A549 (cell line): ENCODE results near the gene GIT1. TPM values are rescaled to one million over a fixed set of nuclear protein-coding genes. Genes with fewer than 3 reads are reported as not detected.

ENCODE experiments used
- ATAC-seq, 2 experiments: fragments of 200-7000 bp in 1 of 2; fragments of >200 bp in 1 of 2; cut with Nextera tagmentation in 1 of 2; cut with Tn5 transposase in 1 of 2; 3 replicates each; pipeline versions ENCODE4 v1.8.0 to v1.9.1; 2018 to 2020; ENCODE audit warnings: mild to moderate bottlenecking in 1 of 2, moderate library complexity in 1 of 2
- CTCF ChIA-PET: fragments of 300-600 bp; sonication (Branson Sonifier 250); formaldehyde crosslinking; extraction: SDS; loops from one replicate; lab custom pipeline; 2021; ENCODE audit warnings: antibody characterized with exemption, inconsistent platforms; lab: Yijun Ruan, JAX
- POLR2A ChIA-PET: fragments of 350-600 bp; formaldehyde crosslinking; extraction: SDS; loops from one replicate; lab custom pipeline; 2021; ENCODE audit warnings: antibody characterized with exemption, inconsistent platforms; lab: Yijun Ruan, JAX
- DNase-seq, 2 experiments: peaks; one replicate each; pipeline versions ENCODE4 v3.0.0 to v3.0.0-alpha.2; 2011 to 2016; ENCODE audit warnings: low read depth in 1 of 2, low spot score in 1 of 2
- FAIRE-seq: peaks from 2 replicates; lab custom pipeline; 2011; peaks lifted over from hg19 to GRCh38; lab: Jason Lieb, UNC
- H3K27ac ChIP-seq, 2 experiments: fragments of >200 bp; sonication (Bioruptor Twin); formaldehyde crosslinking; 3 replicates each; pipeline ENCODE4 v1.5.1; 2016 to 2017
- H3K4me1 ChIP-seq: fragments of >200 bp; sonication (Bioruptor Twin); formaldehyde crosslinking; 3 replicates; pipeline ENCODE4 v1.6.1; 2016
- H3K4me2 ChIP-seq: fragments of >200 bp; sonication (Bioruptor Twin); formaldehyde crosslinking; 3 replicates; pipeline ENCODE4 v1.6.1; 2016
- H3K4me3 ChIP-seq: fragments of >200 bp; sonication (Bioruptor Twin); formaldehyde crosslinking; 3 replicates; pipeline ENCODE4 v1.5.1; 2016
- H3K9me3 ChIP-seq: fragments of >200 bp; sonication (Bioruptor Twin); formaldehyde crosslinking; 3 replicates; pipeline ENCODE4 v1.6.1; 2016
- CHD4 ChIP-seq: fragments of 200-600 bp; sonication (generic); IDR thresholded peaks from 2 replicates; pipeline ENCODE4 v1.6.1; 2016; ENCODE audit warnings: antibody characterized with exemption, mild to moderate bottlenecking, borderline replicate concordance
- EHMT2 ChIP-seq: fragments of 200-600 bp; sonication (generic); IDR thresholded peaks from 2 replicates; pipeline ENCODE4 v1.6.1; 2016; ENCODE audit warnings: antibody characterized with exemption, low read depth, mild to moderate bottlenecking, moderate library complexity
- ESRRA ChIP-seq: fragments of 150-350 bp; IDR thresholded peaks from 2 replicates; pipeline ENCODE4 v1.6.1; 2014; ENCODE audit warnings: mild to moderate bottlenecking, low read length, borderline replicate concordance
- FOXS1 ChIP-seq: fragments of 250-450 bp; sonication (Bioruptor Pico); IDR thresholded peaks from 2 replicates; pipeline ENCODE4 v1.5.0; 2020; ENCODE audit warnings: mild to moderate bottlenecking, moderate library complexity
- JUNB ChIP-seq: fragments of >200 bp; sonication (Bioruptor Twin); formaldehyde crosslinking; IDR thresholded peaks from 2 replicates; pipeline ENCODE4 v1.6.1; 2016
- KDM1A ChIP-seq: fragments of 200-600 bp; sonication (generic); IDR thresholded peaks from 2 replicates; pipeline ENCODE4 v1.6.1; 2016; ENCODE audit warnings: low read depth, mild to moderate bottlenecking
- MAZ ChIP-seq: fragments of 150-350 bp; IDR thresholded peaks from 2 replicates; pipeline ENCODE4 v1.6.1; 2014; ENCODE audit warnings: antibody characterized with exemption, low read depth, low read length, borderline replicate concordance
- NFE2L2 ChIP-seq: fragments of 150-350 bp; conservative IDR thresholded peaks from 2 replicates; pipeline ENCODE4 v1.6.1; 2014; ENCODE audit warnings: low read length
- RAD21 ChIP-seq, 2 experiments: fragments of >200 bp in 1 of 2; sonication (Bioruptor Twin) in 1 of 2; formaldehyde crosslinking in 1 of 2; IDR thresholded peaks in 1 of 2; conservative IDR thresholded peaks in 1 of 2; 2 replicates in 1 of 2; 3 replicates in 1 of 2; pipeline ENCODE4 v1.6.1; 2012 to 2018; ENCODE audit warnings: inconsistent platforms in 1 of 2
- RARB ChIP-seq: fragments of 250-450 bp; sonication (Bioruptor Pico); IDR thresholded peaks from 2 replicates; pipeline ENCODE4 v1.8.0; 2021; ENCODE audit warnings: mild to moderate bottlenecking, moderate library complexity
- RNF2 ChIP-seq: fragments of 200-600 bp; sonication (generic); IDR thresholded peaks from 2 replicates; pipeline ENCODE4 v1.6.1; 2016; ENCODE audit warnings: low read depth, mild to moderate bottlenecking, antibody characterized with exemption, moderate library complexity, borderline replicate concordance
- SMC3 ChIP-seq: fragments of >200 bp; sonication (Bioruptor Twin); formaldehyde crosslinking; IDR thresholded peaks from 3 replicates; pipeline ENCODE4 v1.6.1; 2018; ENCODE audit warnings: inconsistent platforms
- SREBF2 ChIP-seq: fragments of 450-650 bp; IDR thresholded peaks from 2 replicates; pipeline ENCODE4 v1.6.1; 2014; ENCODE audit warnings: mild to moderate bottlenecking, moderate library complexity
- ZC3H11A ChIP-seq: fragments of 450-650 bp; IDR thresholded peaks from 2 replicates; pipeline ENCODE4 v1.6.1; 2014; ENCODE audit warnings: antibody characterized with exemption, mild to moderate bottlenecking
- ZFP36 ChIP-seq: fragments of 450-650 bp; IDR thresholded peaks from 2 replicates; pipeline ENCODE4 v1.6.1; 2014; ENCODE audit warnings: borderline replicate concordance; ENCODE audit not compliant: partially characterized antibody
- ZSCAN20 ChIP-seq: fragments of 250-450 bp; sonication (Bioruptor Pico); IDR thresholded peaks from 2 replicates; pipeline ENCODE4 v1.8.0; 2022; ENCODE audit warnings: mild to moderate bottlenecking, moderate library complexity
- WGBS: methylation state at CpG from one replicate; pipeline ENCODE4 v1.1.6; 2017; ENCODE audit errors: missing lambda C conversion rate; 5-methylcytosine and 5-hydroxymethylcytosine counted together
- polyA plus RNA-seq, 4 experiments: library from polyadenylated mRNA; depleted of rRNA in 3 of 4; stranded (reverse); fragments of >200 nt; fragmentation: RNase III in 1 of 4; extraction: RNeasy Plus Mini Kit Qiagen cat#74134 plus additional on column Dnase treatment in 1 of 4; gene quantifications; 2 replicates in 3 of 4; 3 replicates in 1 of 4; pipeline ENCODE4 v1.2.3, GENCODE V29; 2011 to 2017
- TF ChIP-seq, protein P1 (sequence below): IDR thresholded peaks from 2 replicates; pipeline ENCODE4 v1.6.1; 2012
- TF ChIP-seq, protein P2 (sequence below): IDR thresholded peaks from 2 replicates; pipeline ENCODE4 v1.6.1; 2012
- TF ChIP-seq, protein P3 (sequence below): fragments of >200 bp; sonication (Bioruptor Twin); formaldehyde crosslinking; IDR thresholded peaks from 2 replicates; pipeline ENCODE4 v1.6.1; 2016

The GIT1 gene
- polyA plus RNA-seq, 2 of the 4 experiments (the other 2 are of a cell fraction): 47.8 to 53.0 TPM

DNA sequence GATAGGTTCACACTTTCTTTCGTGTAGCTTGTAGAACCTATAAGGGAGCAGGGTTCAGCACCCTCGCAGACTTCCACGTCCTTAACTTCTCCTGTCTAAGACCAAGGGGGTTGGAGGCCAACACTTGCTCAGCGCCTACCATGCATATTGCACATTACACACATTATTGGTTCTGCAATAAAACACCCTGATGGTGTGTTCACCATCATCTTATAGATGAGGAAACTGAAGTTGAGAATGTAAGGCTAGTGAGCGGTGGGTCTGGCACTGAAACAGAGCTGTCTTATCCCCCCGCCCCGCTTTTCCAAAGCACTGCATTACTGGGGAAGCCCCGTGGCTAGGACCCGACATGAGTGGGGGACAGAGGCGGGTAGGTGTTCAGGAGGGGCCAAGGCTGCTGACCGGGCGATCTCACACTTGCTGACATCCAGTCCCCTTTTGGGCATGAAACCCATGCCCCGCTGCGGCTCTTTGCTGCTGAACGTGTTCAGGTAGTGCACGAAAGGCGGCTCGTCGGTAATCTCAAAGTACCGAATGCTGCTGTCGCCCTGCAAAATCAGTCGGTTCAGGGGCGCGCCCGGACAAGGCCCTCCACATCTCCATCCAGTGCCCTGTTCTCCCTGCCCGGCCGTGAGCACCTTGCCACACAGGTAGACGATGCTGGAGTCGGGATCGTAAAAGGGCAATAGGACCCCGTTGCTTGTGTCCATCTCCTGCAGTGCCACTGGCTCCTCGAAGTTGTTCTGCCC is 27.0 kb upstream of the GIT1 start:
- DNase-seq (no peak), ATAC-seq (no peak), FAIRE-seq (no peak)
- no peak overlapping the region for H3K4me2 ChIP-seq
- H3K9me3 ChIP-seq: no peaks in the 10 kb centered on the region
- no peak overlapping the region; a peak in 1 of 6 replicates for H3K27ac ChIP-seq
- ChIA-PET POLR2A (interaction anchor here (0.5 to 2.3 kb wide), 5 partner anchors 10 to 315 kb away, joined by 3 to 15 read pairs (median 8); partner anchors contain the start of gene ANKRD13B), CTCF (interaction anchor here (0.6 to 23.2 kb wide), 34 partner anchors 10 to 588 kb away, joined by 3 to 447 read pairs (median 6); partner anchors contain the start of genes ABHD15, ANKRD13B, SSH2 and TP53I13)
- peaks cover 49% of the 10 kb centered on the region for H3K4me1 ChIP-seq
- WGBS: 94% methylated on average over 32 of the region's 32 CpGs
- TF ChIP-seq CHD4 (no peak), NFE2L2 (no peak), ZC3H11A (no peak), RAD21 (conservative IDR thresholded peaks at IDR 0.05 in 1 of 2, IDR thresholded peaks at IDR 0.05 in 1 of 2) (no peak), JUNB (no peak)
- TF ChIP-seq, protein P1, sequence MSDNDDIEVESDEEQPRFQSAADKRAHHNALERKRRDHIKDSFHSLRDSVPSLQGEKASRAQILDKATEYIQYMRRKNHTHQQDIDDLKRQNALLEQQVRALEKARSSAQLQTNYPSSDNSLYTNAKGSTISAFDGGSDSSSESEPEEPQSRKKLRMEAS: no peak
- TF ChIP-seq, protein P2, sequence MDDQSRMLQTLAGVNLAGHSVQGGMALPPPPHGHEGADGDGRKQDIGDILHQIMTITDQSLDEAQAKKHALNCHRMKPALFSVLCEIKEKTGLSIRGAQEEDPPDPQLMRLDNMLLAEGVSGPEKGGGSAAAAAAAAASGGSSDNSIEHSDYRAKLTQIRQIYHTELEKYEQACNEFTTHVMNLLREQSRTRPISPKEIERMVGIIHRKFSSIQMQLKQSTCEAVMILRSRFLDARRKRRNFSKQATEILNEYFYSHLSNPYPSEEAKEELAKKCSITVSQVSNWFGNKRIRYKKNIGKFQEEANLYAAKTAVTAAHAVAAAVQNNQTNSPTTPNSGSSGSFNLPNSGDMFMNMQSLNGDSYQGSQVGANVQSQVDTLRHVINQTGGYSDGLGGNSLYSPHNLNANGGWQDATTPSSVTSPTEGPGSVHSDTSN: no peak
- no peak overlapping the region for H3K4me3 ChIP-seq

DNA sequence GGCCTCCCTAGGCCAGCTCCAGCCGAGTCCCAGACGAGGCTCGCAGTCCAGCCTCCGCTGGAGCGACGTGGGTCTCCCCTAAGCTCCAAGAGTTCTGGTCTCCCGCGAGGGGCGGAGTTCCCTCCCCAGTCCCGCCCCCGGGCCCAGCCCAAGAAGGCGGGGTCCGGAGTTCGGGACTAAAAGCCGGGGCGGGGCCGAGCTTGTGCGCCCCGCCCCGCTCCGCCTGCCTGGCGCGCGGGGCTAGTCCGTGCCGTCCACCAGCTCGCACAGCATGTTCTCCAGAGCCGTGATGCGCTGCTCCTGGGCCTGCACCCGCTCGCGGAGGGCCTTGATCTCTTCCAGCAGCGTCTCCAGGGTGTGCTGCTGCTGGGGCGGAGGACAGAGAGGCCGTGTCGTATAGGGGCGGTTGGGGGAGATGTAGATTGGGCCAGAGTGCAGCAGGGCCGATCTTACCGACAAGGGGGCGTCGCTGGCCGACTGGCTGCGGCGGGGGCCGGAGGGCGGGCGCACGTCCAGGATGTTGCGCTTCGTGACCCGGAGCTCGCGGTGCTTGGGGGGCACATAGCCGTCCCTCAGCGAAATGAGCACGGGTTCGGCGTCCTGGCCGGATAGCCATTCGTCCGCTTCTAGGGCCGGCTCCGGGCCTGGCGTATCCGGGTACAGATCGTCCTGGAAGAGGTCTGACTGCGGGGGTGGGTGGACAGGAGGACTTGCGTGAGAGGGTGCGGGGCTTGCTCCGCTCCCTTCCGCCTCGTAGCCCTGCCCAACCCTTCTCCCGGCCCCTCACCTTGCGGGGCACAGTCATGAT is 26.2 kb upstream of the GIT1 start:
- Histone ChIP-seq H3K4me1 (peaks cover 45% of the 10 kb centered on the region), H3K27ac (peak overlapping the region in 1 of 2 experiments; percentile 18; a peak in 1 of 6 replicates)
- no peak for FAIRE-seq

DNA sequence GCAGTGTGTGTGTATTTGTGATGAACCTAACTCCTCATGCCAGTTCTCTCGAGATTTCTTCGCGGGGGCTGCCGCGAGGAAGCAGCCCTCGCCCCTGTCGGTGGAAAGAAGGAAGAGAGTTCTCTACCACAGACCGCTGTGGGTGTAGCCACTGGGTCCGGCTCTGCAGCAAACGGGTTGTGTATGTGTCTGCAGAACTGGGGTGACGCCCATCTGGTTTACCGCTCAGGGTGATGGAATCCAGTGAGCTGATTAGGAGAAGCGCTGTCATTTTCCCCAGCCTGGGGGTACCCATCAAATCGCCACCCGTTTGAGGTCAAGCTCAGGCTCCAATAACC is 25.6 kb upstream of the GIT1 start:
- H3K4me3 ChIP-seq: no peak overlapping the region
- CTCF ChIA-PET: interaction anchor here (1.7 to 23.2 kb wide), 7 partner anchors 12 to 466 kb away, joined by 4 to 447 read pairs (median 52); partner anchors contain the start of genes ABHD15, ANKRD13B and TP53I13
- peaks cover 39% of the 10 kb centered on the region for H3K4me1 ChIP-seq
- ATAC-seq (no peak), DNase-seq (no peak), FAIRE-seq (no peak)
- POLR2A ChIA-PET: no interaction called here
- peak overlapping the region; percentile 55; the same call in 1 of the 3 replicates for H3K4me2 ChIP-seq
- no peaks in the 10 kb centered on the region for H3K9me3 ChIP-seq
- TF ChIP-seq FOXS1 (CRISPR knock-in tag) (no peak), ZFP36 (no peak), ZC3H11A (no peak), SREBF2 (no peak), MAZ (no peak)
- no peak overlapping the region for H3K27ac ChIP-seq
- WGBS: 87% methylated on average over 15 of the region's 15 CpGs

More for the DNA sequence above, 26.2 kb upstream of the GIT1 start:
- CTCF ChIA-PET: interaction anchor here (0.8 to 23.2 kb wide), 13 partner anchors 10 to 478 kb away, joined by 3 to 447 read pairs (median 12); partner anchors contain the start of genes ABHD15, ANKRD13B and TP53I13
- ATAC-seq: peak in 1 of 2 experiments; percentile 62; a peak in 3 of 6 replicates
- DNase-seq: peak; percentile 73 to 74
- peak overlapping the region; percentile 55 for H3K4me2 ChIP-seq
- 65% methylated on average over 45 of the region's 74 CpGs for WGBS
- TF ChIP-seq, protein P3, sequence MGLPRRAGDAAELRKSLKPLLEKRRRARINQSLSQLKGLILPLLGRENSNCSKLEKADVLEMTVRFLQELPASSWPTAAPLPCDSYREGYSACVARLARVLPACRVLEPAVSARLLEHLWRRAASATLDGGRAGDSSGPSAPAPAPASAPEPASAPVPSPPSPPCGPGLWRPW: no peak
- TF ChIP-seq ESRRA (no peak), SMC3 (no peak), RARB (CRISPR knock-in tag) (no peak), EHMT2 (no peak), KDM1A (no peak), NFE2L2 (no peak), ZSCAN20 (no peak), CHD4 (no peak), RNF2 (no peak)
- H3K9me3 ChIP-seq: no peaks in the 10 kb centered on the region
- POLR2A ChIA-PET: interaction anchor here (0.6 kb wide), 1 partner anchor 24 kb away, joined by 3 read pairs; no protein-coding TSS in a partner anchor
- H3K4me3 ChIP-seq: no peak overlapping the region
